Measurements from ENCODE around the gene SCARF2. TPM values are rescaled to one million over a fixed set of nuclear protein-coding genes. Genes with fewer than 3 reads are reported as not detected.

SCARF2 gene
- total and polyA plus RNA-seq, 7 experiments from 2014 or later, result 0.21 to 2.6 (median 2.0) TPM

GRCh38 chr22:20389288-20389687 is 48.3 kb downstream of the SCARF2 start:
- ATAC-seq (no peak), DNase-seq (no peak)
- Mint-ChIP-seq H3K27ac (peak overlapping the region in 1 of 9 donors; percentile 49), H3K4me1 (peaks cover 0 to 9% (median 4%) of the 10 kb centered on the region in 7 donors), H3K27me3 (peaks cover 0 to 26% (median 0%) of the 10 kb centered on the region in 5 donors), H3K9me3 (peaks cover 0 to 8% (median 2%) of the 10 kb centered on the region in 11 donors), H3K4me3 (no peak overlapping the region), H3K36me3 (no peaks in the 10 kb centered on the region)
- intact Hi-C loops (cut with micrococcal nuclease), result no loop called here
- H3K4me1 ChIP-seq (ENCODE audit: control insufficient read depth in 2 of 2, insufficient read depth in 2 of 2, low read length in 2 of 2), result peaks cover 6 to 7% of the 10 kb centered on the region in 2 donors
- POLR2A ChIA-PET, result no interaction called here
- H3K27ac ChIP-seq (ENCODE audit: low read depth, low read length), result no peak overlapping the region
- H3K36me3 ChIP-seq (ENCODE audit: control insufficient read depth in 2 of 3, insufficient read depth in 3 of 3, low read length in 3 of 3), result no peaks in the 10 kb centered on the region
- H3K4me3 ChIP-seq (ENCODE audit: low read length), result no peak overlapping the region
- H3K27me3 ChIP-seq (ENCODE audit: control insufficient read depth in 2 of 2, insufficient read depth in 2 of 2, low read length in 2 of 2), result no peaks in the 10 kb centered on the region
- CTCF ChIA-PET, result no interaction called here
- no peaks in the 10 kb centered on the region for H3K9me3 ChIP-seq (ENCODE audit: control insufficient read depth in 2 of 3, low read length in 3 of 3)

- Histone ChIP-seq H3K4me3 (ENCODE audit: low read length) (no peak overlapping the region), H3K27ac (ENCODE audit: low read depth, low read length) (no peak overlapping the region), H3K4me1 (ENCODE audit: control insufficient read depth in 2 of 2, insufficient read depth in 2 of 2, low read length in 2 of 2) (peaks cover under 1 to 1% of the 10 kb centered on the region in 2 donors), H3K36me3 (ENCODE audit: control insufficient read depth in 2 of 3, insufficient read depth in 3 of 3, low read length in 3 of 3) (no peaks in the 10 kb centered on the region), H3K27me3 (ENCODE audit: control insufficient read depth in 2 of 2, insufficient read depth in 2 of 2, low read length in 2 of 2) (no peaks in the 10 kb centered on the region), H3K9me3 (ENCODE audit: control insufficient read depth in 2 of 3, low read length in 3 of 3) (no peaks in the 10 kb centered on the region)
- Mint-ChIP-seq H3K36me3 (no peaks in the 10 kb centered on the region), H3K4me1 (no peaks in the 10 kb centered on the region), H3K4me3 (no peak overlapping the region), H3K27ac (no peak overlapping the region), H3K27me3 (peaks cover 0 to 34% (median 0%) of the 10 kb centered on the region in 5 donors), H3K9me3 (peaks cover 0 to 8% (median 2%) of the 10 kb centered on the region in 11 donors)
- DNase-seq, result no peak
- POLR2A ChIA-PET, result no interaction called here
- ATAC-seq, result no peak
- intact Hi-C loops (cut with micrococcal nuclease), result no loop called here
- CTCF ChIA-PET, result no interaction called here
These were observed 49.4 kb downstream of the SCARF2 start for GRCh38 chr22:20388200-20388599.

GRCh38 chr22:20386972-20387371 is 50.7 kb downstream of the SCARF2 start:
- ChIA-PET POLR2A (no interaction called here), CTCF (interaction anchor here (0.7 kb wide), 1 partner anchor 31 kb away, joined by 3 read pairs; no protein-coding TSS in a partner anchor)
- Histone ChIP-seq H3K9me3 (ENCODE audit: control insufficient read depth in 2 of 3, low read length in 3 of 3) (no peaks in the 10 kb centered on the region), H3K27ac (ENCODE audit: low read depth, low read length) (no peak overlapping the region), H3K4me1 (ENCODE audit: control insufficient read depth in 2 of 2, insufficient read depth in 2 of 2, low read length in 2 of 2) (no peaks in the 10 kb centered on the region), H3K27me3 (ENCODE audit: control insufficient read depth in 2 of 2, insufficient read depth in 2 of 2, low read length in 2 of 2) (no peaks in the 10 kb centered on the region), H3K36me3 (ENCODE audit: control insufficient read depth in 2 of 3, insufficient read depth in 3 of 3, low read length in 3 of 3) (no peaks in the 10 kb centered on the region), H3K4me3 (ENCODE audit: low read length) (no peak overlapping the region)
- no peaks in the 10 kb centered on the region for H3K36me3 Mint-ChIP-seq
- H3K27me3 Mint-ChIP-seq, result peaks cover 0 to 37% (median 0%) of the 10 kb centered on the region in 5 donors
- H3K4me3 Mint-ChIP-seq, result no peak overlapping the region
- intact Hi-C loops (cut with micrococcal nuclease), result loop anchor here in 1 of 2 donors (1.0 kb wide), 1 partner anchor 12 kb away; no protein-coding TSS in a partner anchor
- peaks cover 0 to 8% (median 2%) of the 10 kb centered on the region in 11 donors for H3K9me3 Mint-ChIP-seq
- DNase-seq (no peak), ATAC-seq (no peak)
- H3K4me1 Mint-ChIP-seq, result no peaks in the 10 kb centered on the region
- no peak overlapping the region for H3K27ac Mint-ChIP-seq

GRCh38 chr22:20386336-20386735 is 51.3 kb downstream of the SCARF2 start:
- Mint-ChIP-seq H3K36me3 (no peaks in the 10 kb centered on the region), H3K4me3 (no peak overlapping the region), H3K4me1 (no peaks in the 10 kb centered on the region), H3K27ac (no peak overlapping the region), H3K9me3 (peaks cover 0 to 8% (median 2%) of the 10 kb centered on the region in 11 donors), H3K27me3 (peaks cover 0 to 41% (median 0%) of the 10 kb centered on the region in 5 donors)
- Histone ChIP-seq H3K4me3 (ENCODE audit: low read length) (no peak overlapping the region), H3K4me1 (ENCODE audit: control insufficient read depth in 2 of 2, insufficient read depth in 2 of 2, low read length in 2 of 2) (no peaks in the 10 kb centered on the region), H3K36me3 (ENCODE audit: control insufficient read depth in 2 of 3, insufficient read depth in 3 of 3, low read length in 3 of 3) (no peaks in the 10 kb centered on the region), H3K9me3 (ENCODE audit: control insufficient read depth in 2 of 3, low read length in 3 of 3) (no peaks in the 10 kb centered on the region), H3K27ac (ENCODE audit: low read depth, low read length) (no peak overlapping the region), H3K27me3 (ENCODE audit: control insufficient read depth in 2 of 2, insufficient read depth in 2 of 2, low read length in 2 of 2) (no peaks in the 10 kb centered on the region)
- POLR2A ChIA-PET, result no interaction called here
- DNase-seq (no peak), ATAC-seq (no peak)
- intact Hi-C loops (cut with micrococcal nuclease), result loop anchor here in 1 of 2 donors (1.0 kb wide), 1 partner anchor 13 kb away; no protein-coding TSS in a partner anchor
- CTCF ChIA-PET, result interaction anchor here (0.7 kb wide), 1 partner anchor 32 kb away, joined by 3 read pairs; no protein-coding TSS in a partner anchor

GRCh38 chr22:20384865-20385264 is 52.8 kb downstream of the SCARF2 start:
- DNase-seq, result no peak
- Mint-ChIP-seq H3K27me3 (peaks cover 0 to 41% (median 0%) of the 10 kb centered on the region in 5 donors), H3K27ac (no peak overlapping the region), H3K9me3 (peaks cover 0 to 8% (median 2%) of the 10 kb centered on the region in 11 donors), H3K4me1 (no peaks in the 10 kb centered on the region), H3K4me3 (no peak overlapping the region), H3K36me3 (no peaks in the 10 kb centered on the region)
- Histone ChIP-seq H3K9me3 (ENCODE audit: control insufficient read depth in 2 of 3, low read length in 3 of 3) (no peaks in the 10 kb centered on the region), H3K36me3 (ENCODE audit: control insufficient read depth in 2 of 3, insufficient read depth in 3 of 3, low read length in 3 of 3) (no peaks in the 10 kb centered on the region), H3K4me3 (ENCODE audit: low read length) (no peak overlapping the region), H3K4me1 (ENCODE audit: control insufficient read depth in 2 of 2, insufficient read depth in 2 of 2, low read length in 2 of 2) (no peaks in the 10 kb centered on the region), H3K27ac (ENCODE audit: low read depth, low read length) (no peak overlapping the region), H3K27me3 (ENCODE audit: control insufficient read depth in 2 of 2, insufficient read depth in 2 of 2, low read length in 2 of 2) (no peaks in the 10 kb centered on the region)
- CTCF ChIA-PET, result no interaction called here
- POLR2A ChIA-PET, result interaction anchor here (0.7 kb wide), 1 partner anchor 9 kb away, joined by 3 read pairs; the partner anchor contains the start of gene ZNF74
- intact Hi-C loops (cut with micrococcal nuclease), result no loop called here
- ATAC-seq, result no peak

- no peaks in the 10 kb centered on the region for H3K4me1 ChIP-seq (ENCODE audit: control insufficient read depth in 2 of 2, insufficient read depth in 2 of 2, low read length in 2 of 2)
- H3K27ac ChIP-seq (ENCODE audit: low read depth, low read length), result no peak overlapping the region
- Mint-ChIP-seq H3K9me3 (peaks cover 0 to 4% (median 2%) of the 10 kb centered on the region in 11 donors), H3K36me3 (no peaks in the 10 kb centered on the region), H3K27ac (no peak overlapping the region), H3K4me3 (no peak overlapping the region), H3K27me3 (peaks cover 0 to 41% (median 0%) of the 10 kb centered on the region in 5 donors), H3K4me1 (no peaks in the 10 kb centered on the region)
- H3K4me3 ChIP-seq (ENCODE audit: low read length), result no peak overlapping the region
- H3K36me3 ChIP-seq (ENCODE audit: control insufficient read depth in 2 of 3, insufficient read depth in 3 of 3, low read length in 3 of 3), result no peaks in the 10 kb centered on the region
- no peaks in the 10 kb centered on the region for H3K9me3 ChIP-seq (ENCODE audit: control insufficient read depth in 2 of 3, low read length in 3 of 3)
- CTCF ChIA-PET, result no interaction called here
- POLR2A ChIA-PET, result interaction anchor here (0.7 kb wide), 1 partner anchor 10 kb away, joined by 3 read pairs; the partner anchor contains the start of gene ZNF74
- DNase-seq (no peak), ATAC-seq (no peak)
- intact Hi-C loops (cut with micrococcal nuclease), result no loop called here
- H3K27me3 ChIP-seq (ENCODE audit: control insufficient read depth in 2 of 2, insufficient read depth in 2 of 2, low read length in 2 of 2), result no peaks in the 10 kb centered on the region
These were observed 53.5 kb downstream of the SCARF2 start for GRCh38 chr22:20384171-20384570.

- Histone ChIP-seq H3K9me3 (ENCODE audit: control insufficient read depth in 2 of 3, low read length in 3 of 3) (no peaks in the 10 kb centered on the region), H3K36me3 (ENCODE audit: control insufficient read depth in 2 of 3, insufficient read depth in 3 of 3, low read length in 3 of 3) (no peaks in the 10 kb centered on the region), H3K4me3 (ENCODE audit: low read length) (no peak overlapping the region), H3K27me3 (ENCODE audit: control insufficient read depth in 2 of 2, insufficient read depth in 2 of 2, low read length in 2 of 2) (no peaks in the 10 kb centered on the region), H3K4me1 (ENCODE audit: control insufficient read depth in 2 of 2, insufficient read depth in 2 of 2, low read length in 2 of 2) (no peaks in the 10 kb centered on the region), H3K27ac (ENCODE audit: low read depth, low read length) (no peak overlapping the region)
- CTCF ChIA-PET, result interaction anchor here (0.5 kb wide), 1 partner anchor 175 kb away, joined by 3 read pairs; no protein-coding TSS in a partner anchor
- POLR2A ChIA-PET, result no interaction called here
- no peak for ATAC-seq
- Mint-ChIP-seq H3K4me1 (no peaks in the 10 kb centered on the region), H3K9me3 (no peaks in the 10 kb centered on the region), H3K36me3 (no peaks in the 10 kb centered on the region), H3K27me3 (peaks cover 0 to 41% (median 0%) of the 10 kb centered on the region in 5 donors), H3K27ac (no peak overlapping the region), H3K4me3 (no peak overlapping the region)
- intact Hi-C loops (cut with micrococcal nuclease), result no loop called here
- DNase-seq, result no peak
These were observed 54.1 kb downstream of the SCARF2 start for GRCh38 chr22:20383538-20383937.
